Adrenal gland (tissue), 12 donors: ENCODE results near the gene NINJ1. TPM values are rescaled to one million over a fixed set of nuclear protein-coding genes. Genes with fewer than 3 reads are reported as not detected.

Experiments used
- DNase-seq, 7 donors: peaks; one replicate each; pipeline ENCODE4 v3.0.0-alpha.2; 2019 to 2020
- H3K27ac ChIP-seq, 5 donors: fragments of 200-600 bp; sonication (generic) in 4 of 5; 1 replicate in 3 of 5; 2 replicates in 2 of 5; pipeline versions ENCODE4 v1.5.1 to v1.8.0; 2016 to 2020; ENCODE audit warnings: mild to moderate bottlenecking in 1 of 5
- H3K27me3 ChIP-seq: fragments of 200-600 bp; 2 replicates; pipeline ENCODE4 v1.8.0; 2021
- H3K36me3 ChIP-seq, 2 donors: fragments of 200-600 bp; replicated peaks in 1 of 2; 1 replicate in 1 of 2; 2 replicates in 1 of 2; pipeline versions ENCODE4 v1.5.1 to v1.8.0; 2018 to 2022
- H3K4me1 ChIP-seq, 2 donors: fragments of 200-600 bp; replicated peaks in 1 of 2; 1 replicate in 1 of 2; 2 replicates in 1 of 2; pipeline versions ENCODE4 v1.5.1 to v1.8.0; 2018 to 2021
- H3K4me3 ChIP-seq, 4 donors: fragments of 200-600 bp; sonication (generic) in 3 of 4; one replicate each; pipeline ENCODE4 v1.5.1; 2016 to 2018
- H3K9me3 ChIP-seq, 3 donors: fragments of 200-600 bp; sonication (generic) in 1 of 3; replicated peaks in 1 of 3; 1 replicate in 2 of 3; 2 replicates in 1 of 3; pipeline versions ENCODE4 v1.5.1 to v1.8.0; 2016 to 2021
- CTCF ChIP-seq, 6 experiments: fragments of 450-650 bp in 4 of 6; fragments of 200-600 bp in 2 of 6; sonication (generic) in 1 of 6; IDR thresholded peaks; 1 replicate in 5 of 6; 2 replicates in 1 of 6; pipeline versions ENCODE4 v1.5.1 to v1.8.0; 2016 to 2021; ENCODE audit warnings: antibody characterized with exemption in 6 of 6, mild to moderate bottlenecking in 2 of 6, moderate library complexity in 1 of 6
- POLR2A ChIP-seq, 2 donors: fragments of 450-650 bp; IDR thresholded peaks; one replicate each; pipeline ENCODE4 v1.6.1; 2017; ENCODE audit warnings: antibody characterized with exemption in 2 of 2, mild to moderate bottlenecking in 2 of 2, moderate library complexity in 1 of 2
- WGBS, 4 donors: extraction: QIAGEN DNeasy Blood & Tissue Kit in 2 of 4; methylation state at CpG; one replicate each; pipeline versions ENCODE4 v1.1.5 to v1.1.7; 2013 to 2017; 5-methylcytosine and 5-hydroxymethylcytosine counted together
- intact Hi-C, 2 donors: fragments of 100-400 bp; cut with DNase I; formaldehyde crosslinking; loops; one replicate each; pipeline versions ENCODE4 v1.14.1 to v1.15.0; 2022 to 2023
- polyA plus RNA-seq, 3 donors: library from polyadenylated mRNA; stranded (reverse); fragments of 200-250 nt in 2 of 3; fragments of 350-450 nt in 1 of 3; fragmentation: Illumina TruSeq in 1 of 3; extraction: RNeasy Lipid Tissue Mini Kit (QIAGEN cat#74804) in 1 of 3; gene quantifications; one replicate each; pipeline ENCODE4 v1.2.3, GENCODE V29; 2013 to 2014
- total RNA-seq, 9 donors: library from RNA; depleted of rRNA in 4 of 9; stranded (reverse); fragments of >200 nt in 4 of 9; fragments of 120-200 nt in 1 of 9; fragmentation: NEBNext Ultra II Directional in 1 of 9; extraction: Animal tissue kit (Norgen Biotek cat#: 25700) in 1 of 9; gene quantifications; one replicate each; pipeline versions ENCODE4 v1.1.0 to v1.2.4, GENCODE V29; 2013 to 2023
- donor health status: healthy with polysubstance abuse.
- donor health status: Bipolar disorder and iron deficiency.
- donor health status: DM: yes; HTN: yes; CAD: no.
- donor health status: DM: no; HTN: no; CAD: no.
- donor health status: DM: no; HTN: no; CAD: no.
- donor health status: DM: yes; HTN: yes; CAD: no.

The NINJ1 gene
- total and polyA plus RNA-seq, 12 donors, result 25.6 to 339 (median 161) TPM

GRCh38 chr9:93116072-93116961 lies 17.7 kb downstream of the NINJ1 start:
- Histone ChIP-seq H3K4me1 (peaks cover 33 to 45% of the 10 kb centered on the region in 2 donors), H3K4me3 (no peak overlapping the region), H3K36me3 (peaks cover 0 to 11% of the 10 kb centered on the region in 2 donors), H3K27ac (peak overlapping the region; percentile 58 to 92 (median 86)), H3K9me3 (no peaks in the 10 kb centered on the region), H3K27me3 (no peaks in the 10 kb centered on the region)
- TF ChIP-seq CTCF (IDR thresholded peaks at IDR 0.05) (no peak), POLR2A (IDR thresholded peaks at IDR 0.05) (peak; percentile 44 to 86)
- DNase-seq, result peak; percentile 87 to 97 (median 96)
- 42 to 51% (median 47%) methylated on average over 10 to 17 of the region's 17 CpGs for WGBS, 4 donors
- intact Hi-C loops, result no loop called here

- Histone ChIP-seq H3K36me3 (peaks cover 0 to 11% of the 10 kb centered on the region in 2 donors), H3K27ac (peak overlapping the region in 3 of 5 donors; percentile 86 to 92 (median 91)), H3K4me3 (no peak overlapping the region), H3K9me3 (no peaks in the 10 kb centered on the region), H3K4me1 (peaks cover 34 to 44% of the 10 kb centered on the region in 2 donors), H3K27me3 (no peaks in the 10 kb centered on the region)
- peak in 5 of 7 donors; percentile 2 to 43 (median 18) for DNase-seq
- 13 to 40% (median 19%) methylated on average over 1 to 3 of the region's 3 CpGs for WGBS, 4 donors
- TF ChIP-seq POLR2A (IDR thresholded peaks at IDR 0.05) (no peak), CTCF (IDR thresholded peaks at IDR 0.05) (no peak)
- intact Hi-C loops, result no loop called here
These were observed 18.5 kb downstream of the NINJ1 start for GRCh38 chr9:93115486-93116071.

GRCh38 chr9:93114984-93115335 lies 19.1 kb downstream of the NINJ1 start:
- Histone ChIP-seq H3K4me3 (no peak overlapping the region), H3K36me3 (peaks cover 0 to 15% of the 10 kb centered on the region in 2 donors), H3K27ac (peak overlapping the region in 2 of 5 donors; percentile 22 to 58), H3K27me3 (no peaks in the 10 kb centered on the region), H3K9me3 (no peaks in the 10 kb centered on the region), H3K4me1 (peaks cover 29 to 38% of the 10 kb centered on the region in 2 donors)
- intact Hi-C loops, result no loop called here
- peak in 1 of 7 donors; percentile 22 for DNase-seq
- no peak for TF ChIP-seq POLR2A (IDR thresholded peaks at IDR 0.05)
- no peak for TF ChIP-seq CTCF (IDR thresholded peaks at IDR 0.05)
- 74 to 81% (median 78%) methylated on average over 1 to 5 of the region's 5 CpGs for WGBS, 4 donors

GRCh38 chr9:93114169-93114983 lies 19.7 kb downstream of the NINJ1 start:
- Histone ChIP-seq H3K27ac (peak overlapping the region in 2 of 5 donors; percentile 22 to 77), H3K9me3 (no peaks in the 10 kb centered on the region), H3K4me3 (no peak overlapping the region), H3K4me1 (peaks cover 29 to 35% of the 10 kb centered on the region in 2 donors), H3K27me3 (no peaks in the 10 kb centered on the region), H3K36me3 (peaks cover 0 to 15% of the 10 kb centered on the region in 2 donors)
- intact Hi-C loops, result no loop called here
- DNase-seq, result peak; percentile 16 to 53 (median 23)
- TF ChIP-seq CTCF (IDR thresholded peaks at IDR 0.05), result no peak
- TF ChIP-seq POLR2A (IDR thresholded peaks at IDR 0.05), result no peak
- 82 to 88% (median 84%) methylated on average over 4 to 17 of the region's 17 CpGs for WGBS, 4 donors
